GM12878 (cell line): ENCODE data around the gene HDAC3. TPM values are rescaled to one million over a fixed set of nuclear protein-coding genes. Genes with fewer than 3 reads are reported as not detected.
A peak's percentile ranks its signal among the peaks of the same experiment; 100 is the strongest.

Experiments used
- ASH2L ChIP-seq: fragments of 300-600, 200-600 bp; sonication (generic); IDR thresholded peaks from 2 replicates; pipeline ENCODE4 v1.6.1; 2017; ENCODE audit warnings: low read depth, mild to moderate bottlenecking, borderline replicate concordance
- BHLHE40 ChIP-seq, 2 experiments: fragments of 450-650 bp in 1 of 2; IDR thresholded peaks; 2 replicates each; pipeline ENCODE4 v1.6.1; 2011 to 2017; ENCODE audit warnings: low read depth in 2 of 2, borderline replicate concordance in 1 of 2, improper control_type of control experiment in 1 of 2, low read length in 1 of 2, mild to moderate bottlenecking in 1 of 2
- CBX3 ChIP-seq: fragments of 200-600 bp; sonication (generic); IDR thresholded peaks from 2 replicates; pipeline ENCODE4 v1.6.1; 2016; ENCODE audit warnings: low read depth, borderline replicate concordance
- CUX1 ChIP-seq: IDR thresholded peaks from 2 replicates; pipeline ENCODE4 v1.6.1; 2012; ENCODE audit warnings: improper control_type of control experiment, low read depth, low read length; ENCODE audit not compliant: insufficient replicate concordance
- DPF2 ChIP-seq: fragments of 450-650 bp; IDR thresholded peaks from 2 replicates; pipeline ENCODE4 v1.6.1; 2017; ENCODE audit warnings: mild to moderate bottlenecking
- HDAC2 ChIP-seq: fragments of 200-600 bp; sonication (generic); IDR thresholded peaks from 2 replicates; pipeline ENCODE4 v1.6.1; 2017
- HDGF ChIP-seq: fragments of 450-650 bp; IDR thresholded peaks from 2 replicates; pipeline ENCODE4 v1.6.1; 2016; ENCODE audit warnings: antibody characterized with exemption
- IRF4 ChIP-seq: IDR thresholded peaks from 2 replicates; pipeline ENCODE4 v1.6.1; 2011; ENCODE audit warnings: low read depth, low read length
- IRF5 ChIP-seq: fragments of 450-650 bp; IDR thresholded peaks from 2 replicates; pipeline ENCODE4 v1.6.1; 2017; ENCODE audit warnings: borderline replicate concordance
- KDM1A ChIP-seq: fragments of 200-600 bp; sonication (generic); IDR thresholded peaks from 2 replicates; pipeline ENCODE4 v1.6.1; 2016; ENCODE audit warnings: borderline replicate concordance
- MTA2 ChIP-seq: fragments of 450-650 bp; IDR thresholded peaks from 2 replicates; pipeline ENCODE4 v1.6.1; 2016; ENCODE audit warnings: low read depth, mild to moderate bottlenecking, moderate library complexity
- NFXL1 ChIP-seq: fragments of 450-650 bp; IDR thresholded peaks from 2 replicates; pipeline ENCODE4 v1.6.1; 2017; ENCODE audit warnings: antibody characterized with exemption, mild to moderate bottlenecking, borderline replicate concordance
- PML ChIP-seq: IDR thresholded peaks from 2 replicates; pipeline ENCODE4 v1.6.1; 2012; ENCODE audit warnings: low read length, inconsistent platforms
- POU2F2 ChIP-seq: IDR thresholded peaks from 3 replicates; pipeline ENCODE4 v1.6.1; 2011; ENCODE audit warnings: low read depth, mild to moderate bottlenecking, low read length, borderline replicate concordance
- RUNX3 ChIP-seq: IDR thresholded peaks from 2 replicates; pipeline ENCODE4 v1.6.1; 2012; ENCODE audit warnings: low read length, inconsistent platforms
- SMAD1 ChIP-seq: fragments of 450-650 bp; IDR thresholded peaks from 2 replicates; pipeline ENCODE4 v1.6.1; 2018; ENCODE audit warnings: mild to moderate bottlenecking, low read depth; ENCODE audit not compliant: partially characterized antibody
- TCF12 ChIP-seq: IDR thresholded peaks from 2 replicates; pipeline ENCODE4 v1.6.1; 2011; ENCODE audit warnings: low read depth, mild to moderate bottlenecking, low read length
- USF1 ChIP-seq: IDR thresholded peaks from 2 replicates; pipeline ENCODE4 v1.6.1; 2011; ENCODE audit warnings: borderline replicate concordance, low read depth, mild to moderate bottlenecking, moderate library complexity, mixed read lengths, low read length; ENCODE audit not compliant: insufficient read depth; ENCODE audit errors: extremely low read length
- ZBTB4 ChIP-seq: fragments of 450-650 bp; formaldehyde crosslinking; IDR thresholded peaks from 2 replicates; pipeline ENCODE4 v1.4.0; 2022; ENCODE audit warnings: mild to moderate bottlenecking, moderate library complexity
- polyA plus RNA-seq, 11 experiments: library from polyadenylated mRNA; depleted of rRNA in 4 of 11; unstranded in 6 of 11; stranded (reverse) in 5 of 11; fragments of >200 nt; fragmentation: Nextera tagmentation in 4 of 11; fragmentation: Illumina TruSeq in 1 of 11; extraction: Ambion mirVana in 4 of 11; extraction: Trizol in 1 of 11; gene quantifications; 1 replicate in 1 of 11; 2 replicates in 10 of 11; pipeline versions ENCODE4 v1.2.1 to v1.2.3, GENCODE V29; 2011 to 2016; ENCODE audit warnings: inconsistent platforms in 2 of 11, missing spikeins in 2 of 11, low read depth in 1 of 11
- total RNA-seq, 4 experiments: library from RNA; depleted of rRNA in 3 of 4; stranded (reverse); fragments of >200 nt in 3 of 4; fragmentation: Illumina TruSeq in 1 of 4; extraction: Trizol in 1 of 4; gene quantifications; 2 replicates each; pipeline versions ENCODE4 v1.2.1 to v1.2.3, GENCODE V29; 2013 to 2021

The HDAC3 gene
- total and polyA plus RNA-seq, 10 of the 15 experiments (the other 5 are each of a cell fraction or from before 2014, with no cell fraction given) = 62.2 to 140 (median 112) TPM

- TF ChIP-seq CUX1 (peak; percentile 28), NFXL1 (no peak), TCF12 (0 out of 2 replicates have a peak, but pooled peaks have one; percentile 38), IRF5 (no peak), HDGF (0 out of 2 replicates have a peak, but pooled peaks have one; percentile 23), CBX3 (no peak), USF1 (peak; percentile 84), PML (0 out of 2 replicates have a peak, but pooled peaks have one; percentile 69), ASH2L (no peak), POU2F2 (peak; percentile 97), BHLHE40 (IDR thresholded peaks at IDR 0.05; ENCODE audit: borderline replicate concordance in 1 of 2, low read depth in 2 of 2, low read length in 1 of 2) (peak; percentile 93 to 95), RUNX3 (peak; percentile 87), KDM1A (no peak), IRF4 (peak; percentile 71; the same call in 1 of the 2 replicates), DPF2 (peak; percentile 87), ZBTB4 (no peak), HDAC2 (no peak), SMAD1 (no peak), MTA2 (no peak)
Measured at GRCh38 chr5:141618804-141619554, 17.7 kb downstream of the HDAC3 start, which contains the start of gene DIAPH1 (continued).
